Astrocyte (in vitro differentiated cells and primary cell): ENCODE measurements around the gene IQGAP3.

ENCODE experiments used
- EZH2 ChIP-seq: IDR thresholded peaks from 2 replicates; pipeline ENCODE4 v1.6.1; 2012; ENCODE audit warnings: mild to moderate bottlenecking, low read length, inconsistent platforms; ENCODE audit not compliant: insufficient read depth
- TF ChIP-seq, protein P1 (sequence below): IDR thresholded peaks from 2 replicates; pipeline ENCODE4 v1.5.1; 2011; ENCODE audit warnings: low read depth, mild to moderate bottlenecking, inconsistent platforms, low read length, moderate library complexity; ENCODE audit not compliant: insufficient read depth

DNA sequence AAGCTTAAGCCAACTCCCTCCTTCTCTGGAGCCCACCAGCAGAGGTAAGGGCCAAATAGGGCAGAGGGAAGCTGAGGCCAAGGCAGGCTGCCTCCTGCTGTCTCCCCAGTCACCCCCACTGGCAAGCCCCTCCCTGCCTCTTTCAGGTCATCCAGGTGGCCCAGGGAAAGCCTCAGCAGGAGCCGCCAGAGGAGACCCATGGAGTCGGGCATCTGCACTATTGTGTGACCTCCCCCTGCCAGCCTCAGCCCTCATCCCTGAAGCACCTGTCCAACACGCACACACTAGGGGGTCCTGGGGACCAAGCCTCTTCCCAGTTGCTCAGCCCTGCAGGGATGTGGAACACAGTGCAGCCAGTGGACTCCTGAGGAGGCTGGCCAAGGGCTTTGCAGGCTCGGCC, 14.0 kb upstream of the IQGAP3 start:
- TF ChIP-seq, protein P1, sequence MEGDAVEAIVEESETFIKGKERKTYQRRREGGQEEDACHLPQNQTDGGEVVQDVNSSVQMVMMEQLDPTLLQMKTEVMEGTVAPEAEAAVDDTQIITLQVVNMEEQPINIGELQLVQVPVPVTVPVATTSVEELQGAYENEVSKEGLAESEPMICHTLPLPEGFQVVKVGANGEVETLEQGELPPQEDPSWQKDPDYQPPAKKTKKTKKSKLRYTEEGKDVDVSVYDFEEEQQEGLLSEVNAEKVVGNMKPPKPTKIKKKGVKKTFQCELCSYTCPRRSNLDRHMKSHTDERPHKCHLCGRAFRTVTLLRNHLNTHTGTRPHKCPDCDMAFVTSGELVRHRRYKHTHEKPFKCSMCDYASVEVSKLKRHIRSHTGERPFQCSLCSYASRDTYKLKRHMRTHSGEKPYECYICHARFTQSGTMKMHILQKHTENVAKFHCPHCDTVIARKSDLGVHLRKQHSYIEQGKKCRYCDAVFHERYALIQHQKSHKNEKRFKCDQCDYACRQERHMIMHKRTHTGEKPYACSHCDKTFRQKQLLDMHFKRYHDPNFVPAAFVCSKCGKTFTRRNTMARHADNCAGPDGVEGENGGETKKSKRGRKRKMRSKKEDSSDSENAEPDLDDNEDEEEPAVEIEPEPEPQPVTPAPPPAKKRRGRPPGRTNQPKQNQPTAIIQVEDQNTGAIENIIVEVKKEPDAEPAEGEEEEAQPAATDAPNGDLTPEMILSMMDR, result no peak
- TF ChIP-seq EZH2, result no peak
